Fibroblast of skin of abdomen (primary cell): ENCODE data around the gene COQ8A.
"Not testable (repeated sequence)": the region's sequence is repeated elsewhere in the genome, so short reads cannot be mapped to it uniquely, and the experiment has no call there.

Experiments used
- DNase-seq: peaks from one replicate; pipeline ENCODE4 v3.0.0-alpha.2; 2013

COQ8A gene

DNA sequence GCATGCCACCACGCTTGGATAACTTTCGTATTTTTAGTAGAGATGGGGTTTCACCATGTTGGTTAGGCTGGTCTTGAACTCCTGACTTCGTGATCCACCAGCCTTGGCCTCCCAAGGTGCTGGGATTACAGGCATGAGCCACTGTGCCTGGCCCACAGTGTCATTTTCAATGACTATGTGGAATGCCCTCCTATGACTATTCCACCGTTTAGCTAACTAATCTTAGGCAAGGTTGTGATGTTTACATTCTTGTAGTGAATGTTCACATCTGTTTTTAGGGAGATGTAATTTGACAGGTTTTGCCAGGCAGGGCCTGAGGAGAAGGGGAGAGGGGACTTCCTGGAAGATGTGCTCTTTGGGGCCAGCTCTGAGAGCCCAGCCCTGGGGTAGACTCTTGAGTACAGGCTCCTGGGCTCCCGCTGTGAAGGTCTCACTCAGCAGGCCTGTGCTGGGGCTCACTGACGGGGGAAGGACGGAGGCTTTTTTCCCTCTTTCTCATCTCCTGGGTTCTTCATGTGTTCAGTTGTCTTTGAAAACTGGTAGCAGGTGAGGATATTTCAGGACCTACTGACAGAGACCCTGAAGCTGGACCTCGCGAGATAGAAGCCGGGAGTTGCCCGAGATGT is 13.2 kb downstream of the COQ8A start:
- DNase-seq, result no peak

GRCh38 chr1:226954337-226954736 is 14.2 kb downstream of the COQ8A start:
- no peak for DNase-seq

DNA sequence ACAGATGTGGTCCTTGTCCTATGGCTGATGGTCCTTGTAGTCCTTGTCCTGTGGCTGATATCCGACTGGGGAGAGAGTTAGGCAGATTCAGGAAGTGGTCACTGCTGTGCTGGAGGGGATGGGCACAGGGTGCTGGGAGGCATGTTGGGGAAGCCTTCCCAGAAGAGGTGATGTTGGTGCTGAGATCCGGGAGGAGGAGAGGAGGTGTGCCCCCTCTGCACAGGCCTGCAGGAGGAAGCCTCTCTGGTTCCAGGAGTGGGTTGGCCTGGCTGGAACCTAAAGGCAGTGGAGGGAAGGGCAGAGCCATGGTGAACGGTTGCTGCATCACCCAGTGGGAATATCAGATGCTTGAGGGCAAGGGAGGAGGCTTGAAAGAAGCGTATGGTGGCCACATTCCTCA is 14.7 kb downstream of the COQ8A start:
- no peak for DNase-seq

GRCh38 chr1:226955857-226956256 is 15.8 kb downstream of the COQ8A start:
- DNase-seq, result not testable (repeated sequence)

- no peak for DNase-seq
Observed at GRCh38 chr1:226956942-226957713, 17.0 kb downstream of the COQ8A start.

DNA sequence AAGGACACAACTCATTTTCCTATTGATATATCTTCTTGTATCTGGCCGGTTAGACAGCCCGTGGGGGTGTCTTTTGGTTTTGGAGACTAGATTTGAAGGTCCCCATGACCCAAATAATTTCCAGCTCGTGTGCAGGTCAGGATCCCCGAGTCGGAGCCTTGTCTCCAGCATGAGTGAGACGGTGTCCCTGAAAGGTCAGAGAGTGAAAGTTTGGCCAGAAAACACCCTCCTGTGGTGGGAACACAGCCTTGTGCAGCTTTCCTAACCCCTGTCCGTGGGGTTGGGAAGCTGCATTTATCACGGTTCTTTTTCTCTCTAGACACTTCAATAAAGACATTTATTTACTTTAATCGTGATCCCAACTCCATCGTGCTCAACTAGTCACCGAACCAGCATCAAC is 17.6 kb downstream of the COQ8A start:
- no peak for DNase-seq

- DNase-seq, result no peak
Observed at GRCh38 chr1:226958300-226958699, 18.2 kb downstream of the COQ8A start.

- no peak for DNase-seq
Observed at GRCh38 chr1:226960256-226960655, 20.2 kb downstream of the COQ8A start.

DNA sequence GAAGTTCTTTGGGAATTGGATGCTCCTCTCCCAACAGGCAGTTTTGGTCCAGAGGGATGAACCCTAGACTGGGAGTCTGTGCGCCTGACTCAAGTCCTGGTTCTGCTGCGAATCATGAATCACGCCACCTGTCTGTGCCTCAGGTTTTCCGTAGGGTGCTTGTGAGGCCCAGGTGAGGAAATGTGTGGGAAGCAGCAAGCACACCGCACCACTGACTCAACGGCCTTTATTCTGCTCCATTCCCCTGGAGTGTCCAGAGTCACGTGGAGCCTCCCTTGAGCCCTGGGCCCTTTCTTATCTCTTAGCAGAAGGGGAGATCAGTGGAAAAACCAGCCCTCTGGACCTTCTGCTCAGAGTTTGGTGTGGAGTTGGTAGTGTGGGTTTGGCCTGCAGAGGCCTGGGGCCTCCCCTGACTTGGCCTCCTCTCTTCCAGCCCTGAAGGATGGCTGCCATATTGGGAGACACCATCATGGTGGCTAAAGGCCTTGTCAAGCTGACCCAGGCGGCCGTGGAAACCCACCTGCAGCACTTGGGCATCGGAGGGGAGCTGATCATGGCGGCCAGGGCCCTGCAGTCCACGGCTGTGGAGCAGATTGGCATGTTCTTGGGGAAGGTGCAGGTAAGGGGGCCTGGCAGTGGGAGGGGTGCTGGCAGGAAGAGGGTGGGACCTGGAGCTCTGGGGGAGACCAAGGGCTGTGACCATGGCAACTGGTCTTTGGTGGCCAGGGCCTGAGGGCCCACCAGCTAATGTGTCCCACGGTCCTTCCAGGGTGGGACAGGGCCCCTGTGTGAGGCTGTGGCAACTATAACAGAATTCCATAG is 21.1 kb downstream of the COQ8A start:
- no peak for DNase-seq

DNA sequence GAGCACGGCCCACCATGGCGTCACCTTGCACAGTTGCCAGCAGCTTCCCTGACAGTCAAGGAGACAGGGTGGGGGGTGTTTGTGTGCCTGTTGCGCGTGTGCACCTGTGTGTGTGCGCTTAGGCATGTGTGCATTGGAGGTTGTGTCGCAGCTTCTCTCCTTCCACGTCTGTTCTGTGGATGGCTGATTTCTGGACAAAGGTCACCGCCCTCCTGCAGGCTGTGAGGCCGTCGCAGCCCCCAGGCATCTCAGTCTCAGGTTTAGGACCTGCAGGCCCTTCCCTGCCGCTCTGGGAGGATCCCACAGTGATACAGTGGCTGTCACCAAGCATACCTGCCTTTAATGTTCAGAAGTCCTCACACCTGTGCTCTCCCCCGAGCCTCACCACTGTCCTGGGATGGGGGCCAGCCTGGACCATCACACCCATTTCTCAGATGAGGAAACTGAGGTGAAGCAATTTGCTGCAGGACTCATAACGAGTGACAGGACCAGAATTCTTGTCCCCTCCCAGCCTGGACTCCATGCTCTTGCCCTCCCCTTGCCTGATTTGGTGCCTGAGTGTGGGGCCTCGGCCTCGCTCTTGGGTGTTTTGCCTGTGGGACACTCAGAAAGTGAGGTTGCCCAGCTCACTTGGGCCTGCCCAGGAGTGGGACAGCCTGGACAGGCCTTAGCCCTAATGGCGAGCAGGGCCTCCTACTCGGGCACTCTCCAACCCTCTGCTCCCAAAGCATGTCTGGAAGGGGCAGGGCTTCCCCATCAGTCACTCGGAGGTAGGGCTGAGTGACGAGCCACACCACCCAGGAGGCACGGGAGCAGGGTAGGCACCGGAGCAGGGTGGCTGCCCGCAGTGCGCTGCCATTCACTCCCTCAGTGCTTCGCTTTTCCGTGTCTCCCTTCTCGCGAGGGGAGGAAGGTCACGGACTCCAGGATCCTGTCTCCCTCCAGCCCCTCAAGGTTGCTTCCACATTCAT is 22.6 kb downstream of the COQ8A start:
- no peak for DNase-seq

DNA sequence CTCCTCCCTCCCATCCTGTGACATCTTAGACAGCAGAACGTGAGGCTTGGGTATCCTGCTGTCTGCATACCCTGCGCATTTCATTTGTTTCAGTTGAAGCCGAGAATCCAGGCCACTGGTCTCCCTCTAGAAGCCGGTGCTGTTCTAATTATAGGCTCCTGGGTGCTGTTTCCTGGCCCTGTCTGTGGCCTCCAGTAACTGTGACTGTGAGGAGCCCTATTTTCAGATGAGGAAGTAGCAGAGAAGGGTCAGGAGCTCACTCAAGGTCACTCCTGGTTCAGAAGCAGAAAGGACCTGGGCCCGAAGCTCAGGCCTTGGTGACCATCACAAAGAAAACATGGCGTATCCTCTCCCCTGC is 24.0 kb downstream of the COQ8A start:
- DNase-seq, result no peak

DNA sequence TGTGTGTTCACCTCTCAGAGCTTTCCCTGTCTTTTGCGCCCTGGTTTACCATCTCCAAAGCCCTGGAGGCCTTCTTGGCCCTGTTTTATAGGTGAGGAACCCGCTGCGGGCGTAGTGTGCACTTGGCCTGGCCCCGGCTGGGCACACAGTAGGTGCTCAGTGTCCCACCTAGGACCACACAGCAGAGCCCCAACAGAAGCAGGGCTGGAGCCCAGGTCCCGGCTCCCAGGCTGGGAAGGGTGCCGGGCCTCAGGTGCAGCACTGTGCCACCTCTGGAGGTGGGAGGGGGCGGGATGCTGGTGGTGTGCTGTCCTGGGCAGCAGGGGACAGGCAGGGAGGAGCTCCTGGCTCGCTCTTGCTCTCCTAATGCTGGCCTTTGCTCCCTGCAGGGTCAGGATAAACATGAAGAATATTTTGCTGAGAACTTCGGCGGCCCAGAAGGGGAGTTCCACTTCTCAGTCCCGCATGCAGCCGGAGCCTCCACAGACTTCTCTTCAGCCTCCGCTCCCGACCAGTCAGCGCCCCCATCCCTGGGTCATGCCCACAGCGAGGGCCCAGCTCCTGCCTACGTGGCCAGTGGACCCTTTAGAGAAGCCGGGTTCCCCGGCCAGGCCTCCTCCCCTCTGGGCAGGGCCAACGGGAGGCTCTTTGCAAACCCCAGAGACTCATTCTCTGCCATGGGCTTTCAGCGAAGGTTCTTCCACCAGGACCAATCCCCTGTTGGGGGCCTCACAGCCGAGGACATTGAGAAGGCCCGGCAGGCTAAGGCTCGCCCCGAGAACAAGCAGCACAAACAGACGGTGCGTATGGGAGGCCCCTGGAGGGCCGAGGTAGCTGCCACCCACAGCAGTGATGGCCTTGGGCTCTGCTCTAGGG is 24.8 kb downstream of the COQ8A start:
- no peak for DNase-seq

DNA sequence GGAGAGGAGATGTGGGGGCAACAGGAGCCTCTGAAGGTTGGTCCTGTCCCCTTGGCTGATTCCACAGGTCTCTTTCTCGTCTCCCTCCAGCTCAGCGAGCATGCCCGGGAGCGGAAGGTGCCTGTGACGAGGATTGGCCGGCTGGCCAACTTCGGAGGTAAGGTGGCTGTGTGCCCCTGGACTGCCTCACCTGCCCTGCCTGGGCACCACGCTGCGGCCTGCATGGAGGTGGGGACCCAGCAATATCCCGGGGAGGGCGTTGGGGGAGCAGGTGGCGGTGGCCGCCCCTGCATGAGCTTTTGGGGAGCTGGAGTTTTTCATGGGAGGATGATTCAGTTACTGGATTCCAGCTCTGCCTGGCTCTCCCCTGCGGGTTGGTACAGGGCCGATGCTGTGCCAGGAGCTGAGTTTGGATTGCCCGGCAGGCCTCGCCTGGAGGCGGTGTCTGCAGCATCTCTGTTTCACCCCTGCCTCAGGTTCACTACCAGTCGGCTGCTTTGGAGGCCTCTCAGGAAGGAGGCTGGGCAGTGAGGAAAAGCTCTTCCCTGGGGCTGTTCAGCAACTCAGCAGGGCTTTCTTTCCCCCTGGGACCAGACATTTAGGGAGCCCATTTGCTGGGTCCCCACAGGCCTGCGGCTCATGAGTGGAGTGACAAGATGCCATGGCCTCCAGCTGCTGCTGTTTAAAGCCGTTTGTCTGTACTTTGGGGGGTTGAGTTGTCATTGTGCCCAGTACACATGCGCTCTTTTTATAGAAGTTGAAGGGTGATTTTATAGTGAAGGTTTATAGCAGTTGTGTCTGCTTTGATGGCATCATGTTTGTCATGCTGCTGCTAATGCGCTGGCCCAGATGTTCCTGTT is 25.7 kb downstream of the COQ8A start:
- no peak for DNase-seq

GRCh38 chr1:226966683-226967082 is 26.6 kb downstream of the COQ8A start:
- DNase-seq, result no peak

- DNase-seq, result peak; percentile 6
Observed at GRCh38 chr1:226967665-226968064, 27.6 kb downstream of the COQ8A start.

GRCh38 chr1:226971765-226972164 is 31.7 kb downstream of the COQ8A start:
- no peak for DNase-seq

GRCh38 chr1:226972931-226973330 is 32.8 kb downstream of the COQ8A start:
- DNase-seq, result no peak

DNA sequence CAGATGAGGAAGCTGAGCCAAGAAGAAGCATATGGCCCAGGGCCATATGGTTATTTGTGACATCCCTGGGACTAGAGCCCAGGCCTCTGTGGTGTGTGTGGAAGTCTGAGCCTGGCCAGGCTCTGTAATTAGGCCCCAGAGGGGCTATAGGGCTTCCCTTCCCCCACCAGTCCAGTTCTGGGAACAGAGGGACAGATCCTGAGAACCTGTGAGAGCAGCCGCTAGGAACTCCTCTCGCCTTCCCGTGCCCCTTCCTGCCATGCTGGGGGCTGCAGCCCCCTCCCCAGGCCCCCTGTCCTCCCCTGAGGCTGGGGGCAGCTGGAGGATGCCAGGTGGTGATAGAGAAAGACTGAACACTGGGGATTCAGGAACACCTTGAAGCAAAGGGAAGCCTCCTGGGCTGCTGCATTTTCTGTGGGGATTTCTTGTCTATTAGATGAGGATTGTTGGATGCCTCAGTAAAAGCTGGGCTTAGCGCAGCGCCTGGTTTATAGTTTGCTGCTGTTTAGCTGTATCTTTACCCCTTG is 33.3 kb downstream of the COQ8A start:
- no peak for DNase-seq

DNA sequence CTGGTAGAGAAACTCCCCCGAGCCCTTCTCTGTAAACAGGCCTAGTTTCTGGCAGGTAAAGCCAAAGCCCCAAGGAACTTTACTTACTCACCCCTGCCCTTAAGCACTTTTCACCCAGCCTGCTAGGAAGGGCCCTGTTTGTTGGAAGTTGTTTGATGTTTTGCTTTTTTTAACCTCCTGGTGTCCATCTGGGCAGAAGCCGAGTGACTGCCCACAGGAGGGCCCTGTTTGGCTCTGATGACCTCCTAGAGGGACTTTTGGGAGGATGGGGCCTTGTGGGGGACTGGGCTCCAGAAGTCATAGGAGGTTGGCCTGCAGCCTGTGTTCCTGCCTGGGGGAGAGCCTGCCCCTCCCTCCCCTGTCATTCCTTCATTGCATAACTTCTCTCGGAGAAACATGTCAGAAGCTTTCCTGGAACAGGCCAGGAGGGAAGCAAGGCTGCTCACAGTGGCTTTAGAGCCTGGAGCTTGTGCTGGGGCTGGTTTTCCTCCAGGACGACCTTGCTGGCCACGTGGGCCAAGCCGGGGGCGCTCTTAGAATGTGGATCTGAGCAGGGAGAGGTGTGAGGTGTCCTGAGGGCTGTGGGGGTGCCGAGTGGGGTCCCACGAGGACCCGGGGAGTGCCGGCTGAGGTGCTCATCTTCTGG is 33.9 kb downstream of the COQ8A start:
- DNase-seq, result peak; percentile 14
